Colonic mucosa (tissue), 4 donors: Measurements from ENCODE around the gene THADA. TPM values are rescaled to one million over a fixed set of nuclear protein-coding genes. Genes with fewer than 3 reads are reported as not detected.

Experiments used
- DNase-seq: peaks from one replicate; pipeline ENCODE4 v3.0.0-alpha.2; 2020
- H3K27ac ChIP-seq: fragments of 200-600 bp; one replicate; pipeline ENCODE4 v1.8.0; 2021
- H3K27me3 ChIP-seq: fragments of 200-600 bp; one replicate; pipeline ENCODE4 v1.8.0; 2021
- H3K36me3 ChIP-seq: fragments of 200-600 bp; one replicate; pipeline ENCODE4 v1.8.0; 2021
- H3K4me1 ChIP-seq: fragments of 200-600 bp; one replicate; pipeline ENCODE4 v1.8.0; 2021; ENCODE audit warnings: mild to moderate bottlenecking
- H3K4me3 ChIP-seq: fragments of 200-600 bp; one replicate; pipeline ENCODE4 v1.8.0; 2021
- H3K9ac ChIP-seq, 2 donors: one replicate each; pipeline ENCODE4 v1.7.0; 2013; ENCODE audit warnings: control low read depth in 2 of 2, low read depth in 2 of 2, low read length in 2 of 2
- H3K9me3 ChIP-seq: fragments of 200-600 bp; one replicate; pipeline ENCODE4 v1.8.0; 2021
- intact Hi-C: fragments of 100-400 bp; cut with DNase I; formaldehyde crosslinking; loops from one replicate; pipeline ENCODE4 v1.14.1; 2022
- total RNA-seq, 2 donors: library from RNA; stranded (reverse); fragmentation: NEBNext Ultra II Directional in 1 of 2; extraction: Animal tissue kit (Norgen Biotek cat#: 25700) in 1 of 2; gene quantifications; one replicate each; pipeline ENCODE4 v1.2.1, GENCODE V29; 2021
- TF ChIP-seq, protein P1 (sequence below): fragments of 200-600 bp; IDR thresholded peaks from one replicate; pipeline ENCODE4 v1.8.0; 2022; ENCODE audit warnings: antibody characterized with exemption, mild to moderate bottlenecking
- donor health status: healthy.
- donor health status: DM: no; HTN: no; CAD: no.
- donor health status: DM: no; HTN: no; CAD: no.

The THADA gene
- total RNA-seq, 2 donors from 2014 or later: 14.6 to 31.4 TPM

DNA sequence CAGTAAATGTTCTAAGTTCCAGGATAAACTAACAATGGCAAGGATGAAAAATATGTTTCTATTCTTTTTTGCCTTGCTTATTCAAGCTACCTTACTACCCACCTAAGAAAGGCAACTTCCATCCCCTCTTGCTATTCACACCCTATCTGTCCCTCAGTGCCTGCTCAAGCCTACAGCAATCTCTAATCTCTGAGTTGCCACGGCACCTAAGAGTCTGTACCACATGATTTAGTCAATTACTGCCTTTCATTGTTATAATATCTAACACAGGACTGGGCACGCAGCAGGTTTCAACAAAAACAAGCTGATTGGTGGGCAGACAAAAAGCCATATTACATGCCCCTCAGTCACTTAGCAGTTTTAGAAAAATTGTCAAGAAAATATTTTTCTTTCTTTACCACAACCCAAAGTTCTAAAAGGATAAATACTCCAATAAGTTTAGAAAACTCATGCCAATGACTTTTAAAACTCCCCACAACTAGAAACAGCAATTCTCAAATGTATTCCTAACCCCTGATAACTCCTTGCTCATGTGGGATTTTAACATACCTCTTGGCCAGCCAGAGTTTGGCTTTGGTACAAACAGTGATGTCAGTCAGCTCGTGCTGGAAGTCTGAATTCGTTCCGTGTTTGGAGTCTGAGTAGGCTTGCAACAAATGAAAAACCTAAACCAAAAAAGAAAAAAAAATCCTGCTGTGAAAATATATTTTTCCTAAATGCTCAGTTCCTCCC is 252.1 kb downstream of the THADA start:
- Histone ChIP-seq H3K9me3 (no peaks in the 10 kb centered on the region), H3K27ac (no peak overlapping the region), H3K27me3 (no peaks in the 10 kb centered on the region), H3K4me1 (no peaks in the 10 kb centered on the region), H3K4me3 (no peak overlapping the region), H3K36me3 (no peaks in the 10 kb centered on the region), H3K9ac (no peak overlapping the region)
- DNase-seq: peak; percentile 76
- TF ChIP-seq, protein P1, sequence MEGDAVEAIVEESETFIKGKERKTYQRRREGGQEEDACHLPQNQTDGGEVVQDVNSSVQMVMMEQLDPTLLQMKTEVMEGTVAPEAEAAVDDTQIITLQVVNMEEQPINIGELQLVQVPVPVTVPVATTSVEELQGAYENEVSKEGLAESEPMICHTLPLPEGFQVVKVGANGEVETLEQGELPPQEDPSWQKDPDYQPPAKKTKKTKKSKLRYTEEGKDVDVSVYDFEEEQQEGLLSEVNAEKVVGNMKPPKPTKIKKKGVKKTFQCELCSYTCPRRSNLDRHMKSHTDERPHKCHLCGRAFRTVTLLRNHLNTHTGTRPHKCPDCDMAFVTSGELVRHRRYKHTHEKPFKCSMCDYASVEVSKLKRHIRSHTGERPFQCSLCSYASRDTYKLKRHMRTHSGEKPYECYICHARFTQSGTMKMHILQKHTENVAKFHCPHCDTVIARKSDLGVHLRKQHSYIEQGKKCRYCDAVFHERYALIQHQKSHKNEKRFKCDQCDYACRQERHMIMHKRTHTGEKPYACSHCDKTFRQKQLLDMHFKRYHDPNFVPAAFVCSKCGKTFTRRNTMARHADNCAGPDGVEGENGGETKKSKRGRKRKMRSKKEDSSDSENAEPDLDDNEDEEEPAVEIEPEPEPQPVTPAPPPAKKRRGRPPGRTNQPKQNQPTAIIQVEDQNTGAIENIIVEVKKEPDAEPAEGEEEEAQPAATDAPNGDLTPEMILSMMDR: no peak
- intact Hi-C loops: no loop called here

DNA sequence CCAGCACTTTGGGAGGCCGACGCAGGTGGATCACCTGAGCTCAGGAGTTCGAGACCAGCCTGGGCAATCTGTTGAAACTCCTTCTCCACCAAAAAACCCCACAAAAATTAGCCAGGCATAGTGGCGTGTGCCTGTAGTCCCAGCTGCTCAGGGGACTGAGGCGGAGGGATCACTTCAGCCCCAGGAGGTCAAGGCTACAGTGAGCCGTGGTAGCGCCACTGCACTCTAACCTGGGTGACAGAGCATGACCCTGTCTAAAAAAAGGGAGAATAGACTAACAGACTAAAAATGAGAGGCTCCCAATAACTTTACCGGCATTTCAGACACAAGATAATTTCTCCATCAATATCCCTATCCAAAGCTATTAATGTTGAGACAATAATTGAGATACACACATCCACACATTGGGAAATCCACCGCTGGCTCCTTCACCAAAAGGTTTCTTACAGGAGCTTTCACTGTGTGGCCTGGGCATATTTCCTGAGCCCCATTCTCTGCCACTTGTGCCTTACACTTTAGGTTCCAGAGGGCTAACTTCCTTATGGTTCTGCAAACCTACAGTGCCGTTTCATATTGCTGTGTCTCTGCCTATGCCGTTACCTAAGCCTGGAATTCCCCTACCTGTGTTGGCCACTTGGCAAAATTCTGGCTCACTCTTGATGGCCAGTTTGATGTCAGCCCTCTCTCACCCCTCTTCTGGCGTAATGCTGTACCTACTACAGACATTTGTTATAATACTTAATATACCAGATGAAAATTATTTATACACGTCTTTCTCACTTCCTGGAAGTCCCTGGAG is 253.7 kb downstream of the THADA start:
- intact Hi-C loops: no loop called here
- no peaks in the 10 kb centered on the region for H3K4me1 ChIP-seq

GRCh38 chr2:43340945-43341356 is 254.9 kb downstream of the THADA start:
- peak overlapping the region; percentile 45 for H3K27ac ChIP-seq
- intact Hi-C loops: no loop called here
- DNase-seq: no peak

More for the DNA sequence above, 253.7 kb downstream of the THADA start:
- Histone ChIP-seq H3K36me3 (no peaks in the 10 kb centered on the region), H3K9me3 (no peaks in the 10 kb centered on the region), H3K4me3 (no peak overlapping the region), H3K27ac (no peak overlapping the region), H3K9ac (no peak overlapping the region), H3K27me3 (no peaks in the 10 kb centered on the region)
- TF ChIP-seq, protein P1: no peak
- DNase-seq: no peak

GRCh38 chr2:43340066-43340465 is 255.8 kb downstream of the THADA start:
- H3K4me1 ChIP-seq: no peaks in the 10 kb centered on the region
- no peaks in the 10 kb centered on the region for H3K9me3 ChIP-seq
- no peak overlapping the region for H3K4me3 ChIP-seq
- H3K36me3 ChIP-seq: no peaks in the 10 kb centered on the region
- TF ChIP-seq, protein P1: no peak
- intact Hi-C loops: no loop called here
- H3K27me3 ChIP-seq: no peaks in the 10 kb centered on the region
- DNase-seq: no peak
- H3K27ac ChIP-seq: peak overlapping the region; percentile 45
- H3K9ac ChIP-seq: no peak overlapping the region

More at GRCh38 chr2:43340945-43341356, 254.9 kb downstream of the THADA start:
- Histone ChIP-seq H3K4me3 (no peak overlapping the region), H3K36me3 (no peaks in the 10 kb centered on the region), H3K9me3 (no peaks in the 10 kb centered on the region), H3K9ac (no peak overlapping the region), H3K4me1 (no peaks in the 10 kb centered on the region), H3K27me3 (no peaks in the 10 kb centered on the region)
- TF ChIP-seq, protein P1: no peak

GRCh38 chr2:43333656-43334144 is 262.1 kb downstream of the THADA start:
- TF ChIP-seq, protein P1: no peak
- Histone ChIP-seq H3K27me3 (no peaks in the 10 kb centered on the region), H3K9me3 (no peaks in the 10 kb centered on the region), H3K9ac (no peak overlapping the region), H3K36me3 (no peaks in the 10 kb centered on the region), H3K27ac (peak overlapping the region; percentile 36), H3K4me3 (no peak overlapping the region), H3K4me1 (no peaks in the 10 kb centered on the region)
- DNase-seq: peak; percentile 22
- intact Hi-C loops: no loop called here
